ENCODE results near the gene TNRC6B.
A peak's percentile ranks its signal among the peaks of the same experiment; 100 is the strongest.
"Not testable (repeated sequence)": the region's sequence is repeated elsewhere in the genome, so short reads cannot be mapped to it uniquely, and the experiment has no call there.

The TNRC6B gene

DNA sequence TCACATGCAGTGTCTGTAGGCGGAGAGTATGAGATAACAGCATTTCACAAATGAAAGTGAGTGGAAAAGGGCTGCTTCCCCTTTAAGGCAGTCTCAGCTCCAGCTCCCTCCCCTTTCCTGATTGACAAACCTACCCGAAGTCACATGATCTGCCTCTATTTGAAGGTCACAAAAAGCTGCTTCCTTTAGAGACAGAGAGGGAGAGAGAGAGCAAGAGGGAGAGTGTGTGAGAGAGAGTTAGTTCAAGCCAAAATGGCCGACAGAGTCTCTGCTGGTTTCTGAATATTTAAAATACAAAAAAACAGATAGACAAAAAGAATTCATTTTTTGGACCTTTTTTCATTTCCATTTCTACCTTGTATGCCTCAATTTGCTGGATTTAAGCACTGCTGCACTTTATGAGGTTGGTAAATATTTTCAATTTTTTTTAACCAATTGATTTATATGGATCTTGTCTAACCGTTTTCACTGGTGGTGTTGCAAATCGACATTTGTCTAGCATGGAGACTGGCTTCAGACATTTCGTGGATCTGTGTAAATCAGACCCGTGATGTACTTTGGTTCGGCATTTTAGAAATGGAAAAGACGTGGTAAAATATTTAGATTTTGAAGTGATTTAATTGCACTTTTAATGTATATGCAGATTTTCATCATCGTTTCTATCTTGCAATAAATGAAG is at the start of gene TNRC6B:
Gene TNRC6B (plus strand): TSS at position 188 of the 679 bp plus-strand sequence. CDS start 211 bp downstream, at position 399.
- peak; percentile 99 for DNase-seq

DNA sequence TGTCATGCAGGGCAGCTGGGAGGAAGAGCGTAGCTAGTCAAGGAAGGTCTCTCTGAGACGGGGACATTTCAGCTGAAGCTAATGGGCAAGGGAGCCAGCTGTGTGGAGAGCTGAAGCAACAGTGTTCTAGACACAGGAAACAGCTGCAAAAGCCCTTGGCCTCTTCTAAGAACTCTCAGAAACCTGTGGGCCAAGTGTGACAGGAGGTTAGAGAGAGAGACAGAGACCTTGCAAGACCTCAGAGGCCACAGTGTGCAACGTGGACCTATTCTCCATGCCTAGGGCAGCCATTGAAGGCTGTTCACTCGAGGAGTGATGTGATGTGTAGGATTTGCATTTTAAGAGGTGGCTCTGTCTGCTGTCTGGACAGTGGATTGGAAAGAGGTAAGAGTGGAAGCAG is 48.7 kb upstream of the TNRC6B start:
- no peak for DNase-seq

DNA sequence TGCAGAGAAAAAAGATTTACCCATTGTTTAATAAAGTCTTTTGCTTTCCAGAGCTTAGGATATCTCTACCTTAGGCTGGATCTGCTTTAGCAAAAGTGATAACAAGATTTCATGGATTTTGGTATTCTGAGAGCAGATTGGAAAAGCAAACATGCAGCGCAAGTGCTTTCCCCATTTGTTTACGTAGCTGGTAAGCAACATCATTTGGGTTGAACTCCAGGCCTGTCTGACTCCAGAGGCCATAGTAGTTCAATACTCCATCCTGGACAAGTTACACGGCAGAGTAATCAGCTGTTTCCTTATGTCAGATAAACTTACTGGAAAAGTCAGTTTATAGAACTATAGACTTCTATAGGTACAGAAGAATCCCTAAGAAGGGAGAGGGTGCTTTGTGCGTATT is 40.6 kb upstream of the TNRC6B start:
- DNase-seq, result no peak

- DNase-seq, result no peak
These were observed 38.9 kb upstream of the TNRC6B start for GRCh38 chr22:40138866-40139265.

GRCh38 chr22:40147388-40148176 is 30.1 kb upstream of the TNRC6B start:
- no peak for DNase-seq

GRCh38 chr22:40153192-40153591 is 24.5 kb upstream of the TNRC6B start:
- no peak for DNase-seq

- DNase-seq, result no peak
These were observed 24.0 kb upstream of the TNRC6B start for GRCh38 chr22:40153705-40154104.

GRCh38 chr22:40156001-40156516 is 21.7 kb upstream of the TNRC6B start:
- DNase-seq, result peak; percentile 7

GRCh38 chr22:40156682-40157081 is 21.0 kb upstream of the TNRC6B start:
- not testable (repeated sequence) for DNase-seq

DNA sequence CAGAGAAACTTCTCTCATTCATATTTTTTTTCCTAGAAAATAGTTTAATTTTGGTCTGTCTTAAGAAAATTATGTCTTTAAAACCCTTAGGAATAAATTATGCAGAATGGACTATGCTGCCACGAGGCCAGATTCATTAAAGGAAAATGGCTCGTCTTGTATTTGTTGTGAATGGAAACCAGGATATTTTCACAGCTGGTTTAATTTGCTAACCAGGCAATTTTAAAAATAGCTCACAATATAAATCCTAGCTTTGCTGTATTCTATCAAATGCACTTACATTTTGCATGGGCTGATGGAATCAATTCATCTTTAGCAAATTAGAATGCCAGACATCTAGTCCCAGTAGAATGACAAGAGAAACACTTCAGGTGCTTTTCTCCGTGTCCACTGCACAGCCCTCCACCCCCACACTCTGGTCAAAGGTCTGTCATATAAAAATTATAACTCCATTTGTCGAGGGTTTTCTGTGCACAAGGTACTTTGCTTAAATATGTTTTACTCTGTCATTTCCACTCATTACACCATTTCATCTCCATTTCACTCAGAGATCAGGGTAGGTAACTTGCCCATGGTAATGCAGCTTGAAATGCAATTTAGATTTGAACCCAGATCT is 20.3 kb upstream of the TNRC6B start:
- no peak for DNase-seq

GRCh38 chr22:40161194-40161593 is 16.5 kb upstream of the TNRC6B start:
- no peak for DNase-seq

GRCh38 chr22:40165537-40165936 is 12.2 kb upstream of the TNRC6B start:
- DNase-seq, result not testable (repeated sequence)

GRCh38 chr22:40175611-40176244 is 2.0 kb upstream of the TNRC6B start:
- no peak for DNase-seq

DNA sequence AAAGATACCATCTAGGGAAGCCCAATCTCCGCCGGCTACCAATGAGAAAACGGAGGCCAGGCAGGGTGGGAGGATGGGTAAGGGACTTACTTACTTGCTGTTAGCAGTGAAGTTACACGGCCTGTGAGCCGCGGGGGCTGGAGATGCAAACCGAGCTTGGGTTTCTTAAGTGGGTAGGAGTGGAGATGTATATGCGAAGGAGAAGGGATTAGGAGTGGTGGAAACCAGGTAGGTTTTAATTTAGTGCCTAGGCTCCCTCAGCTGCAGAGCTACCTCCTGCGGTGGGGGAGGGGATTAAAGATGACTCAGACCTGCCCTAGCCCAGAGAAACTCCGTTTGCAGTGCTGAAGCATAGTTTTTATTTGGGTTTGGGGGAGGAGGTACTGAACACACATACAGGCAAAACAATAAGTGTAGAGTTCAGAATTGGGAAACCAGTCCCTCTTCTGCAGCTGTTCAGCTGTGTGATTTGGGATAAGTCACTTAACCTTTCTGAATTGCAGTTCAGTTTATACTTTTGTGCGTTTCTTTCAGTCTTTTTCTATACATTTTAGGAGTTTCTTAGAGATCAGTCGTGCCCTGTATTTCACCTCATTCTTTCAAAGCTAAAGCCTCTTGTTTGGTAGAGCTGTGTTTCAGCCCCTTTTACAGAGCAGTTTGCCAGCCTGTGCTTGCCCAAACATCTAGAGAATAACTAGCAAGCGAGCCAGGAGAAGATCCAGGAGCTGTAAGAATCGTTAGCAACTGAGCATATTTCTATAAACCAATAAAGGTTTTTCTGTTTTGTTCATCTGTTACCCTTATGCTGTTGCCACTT is 596 bp upstream of the TNRC6B start:
- DNase-seq, result peak; percentile 32

GRCh38 chr22:40178417-40179409 is 988 bp downstream of the TNRC6B start:
- DNase-seq, result peak; percentile 34

DNA sequence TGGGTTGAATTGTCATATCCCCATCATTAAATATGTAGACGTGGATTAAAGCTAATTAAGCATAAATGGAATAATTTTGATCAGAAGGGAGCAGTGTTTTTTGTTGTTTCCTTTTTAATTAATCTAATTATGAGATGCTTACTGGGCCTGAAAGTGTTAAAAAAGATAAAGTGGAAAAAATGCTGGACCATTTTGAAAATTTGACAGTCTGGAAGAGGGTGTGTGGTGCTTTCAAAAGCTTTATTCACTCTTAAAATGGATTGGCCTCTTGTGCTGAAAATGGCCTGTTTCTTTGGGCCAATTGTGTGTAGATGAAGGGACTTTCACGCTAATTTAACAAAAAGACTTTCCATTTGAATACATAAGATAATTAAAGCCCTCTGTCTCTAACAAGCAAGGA is 1.8 kb downstream of the TNRC6B start:
- no peak for DNase-seq

DNA sequence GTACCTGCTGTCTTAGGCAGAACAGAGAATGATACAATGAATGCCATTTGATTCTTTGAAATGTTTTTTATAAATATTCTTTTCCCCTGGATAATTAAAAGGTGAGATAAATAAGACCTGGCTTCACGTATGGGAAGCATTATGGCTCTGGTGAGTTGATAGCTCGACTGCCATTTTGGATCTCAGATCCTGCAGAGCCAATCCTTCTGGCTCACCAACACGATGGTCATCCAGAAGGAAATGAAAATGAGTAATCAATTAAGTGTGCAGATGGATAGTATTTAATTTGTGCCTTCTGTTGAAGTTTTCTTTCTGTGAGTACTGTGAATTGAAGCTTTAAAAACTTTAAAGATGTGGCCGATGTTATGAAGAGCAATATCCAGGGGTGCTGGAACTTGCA is 2.7 kb downstream of the TNRC6B start:
- no peak for DNase-seq

DNA sequence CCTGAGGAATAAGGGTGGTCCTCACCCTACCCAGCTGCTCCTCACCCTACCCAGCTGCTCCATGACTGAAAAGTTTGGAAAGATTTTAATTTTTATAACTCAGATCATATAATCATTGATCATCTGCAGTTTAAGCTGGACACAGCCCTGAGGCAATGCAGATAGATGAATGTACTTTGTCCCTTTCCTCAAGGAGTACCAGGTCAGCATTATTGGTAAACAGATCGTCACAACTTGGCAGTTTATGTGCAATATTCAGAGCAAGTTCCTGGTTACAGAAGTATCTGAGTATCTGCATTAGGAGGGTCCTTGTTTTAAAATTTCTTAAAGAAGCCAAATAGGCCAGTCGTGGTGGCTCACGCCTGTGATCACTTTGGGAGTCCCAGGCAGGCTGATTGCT is 3.6 kb downstream of the TNRC6B start:
- no peak for DNase-seq

GRCh38 chr22:40182231-40182835 is 4.6 kb downstream of the TNRC6B start:
- DNase-seq, result no peak

- peak; percentile 63 for DNase-seq
These were observed 5.4 kb downstream of the TNRC6B start for GRCh38 chr22:40183029-40183581.
